ENCODE data around the gene BCLAF1. TPM values are rescaled to one million over a fixed set of nuclear protein-coding genes. Genes with fewer than 3 reads are reported as not detected.

The BCLAF1 gene
- total RNA-seq, 4 donors from 2014 or later = 108 to 252 (median 151) TPM

DNA sequence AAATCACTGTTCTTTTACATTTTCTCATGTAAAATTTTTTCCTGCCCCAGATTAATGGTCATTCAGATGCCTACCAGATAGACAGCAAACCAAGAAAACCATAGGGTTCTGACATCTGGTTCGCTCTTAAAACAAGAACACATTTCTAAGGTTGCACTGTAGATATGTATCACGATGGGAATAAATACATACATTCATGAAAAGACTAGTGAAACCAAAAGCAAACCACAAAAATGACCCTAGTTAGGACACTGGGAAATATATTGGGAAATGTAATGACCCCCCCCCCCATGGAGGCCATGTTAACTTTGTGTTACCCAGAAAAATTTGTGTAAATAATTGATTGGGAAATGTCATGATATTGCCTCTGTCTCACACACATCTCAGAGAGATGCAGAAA lies 77.0 kb downstream of the BCLAF1 start:
- no peak overlapping the region for H3K4me3 ChIP-seq
- no peak for TF ChIP-seq POLR2A (IDR thresholded peaks at IDR 0.05)
- no peak for TF ChIP-seq EP300 (IDR thresholded peaks at IDR 0.05)
- TF ChIP-seq, protein P1, sequence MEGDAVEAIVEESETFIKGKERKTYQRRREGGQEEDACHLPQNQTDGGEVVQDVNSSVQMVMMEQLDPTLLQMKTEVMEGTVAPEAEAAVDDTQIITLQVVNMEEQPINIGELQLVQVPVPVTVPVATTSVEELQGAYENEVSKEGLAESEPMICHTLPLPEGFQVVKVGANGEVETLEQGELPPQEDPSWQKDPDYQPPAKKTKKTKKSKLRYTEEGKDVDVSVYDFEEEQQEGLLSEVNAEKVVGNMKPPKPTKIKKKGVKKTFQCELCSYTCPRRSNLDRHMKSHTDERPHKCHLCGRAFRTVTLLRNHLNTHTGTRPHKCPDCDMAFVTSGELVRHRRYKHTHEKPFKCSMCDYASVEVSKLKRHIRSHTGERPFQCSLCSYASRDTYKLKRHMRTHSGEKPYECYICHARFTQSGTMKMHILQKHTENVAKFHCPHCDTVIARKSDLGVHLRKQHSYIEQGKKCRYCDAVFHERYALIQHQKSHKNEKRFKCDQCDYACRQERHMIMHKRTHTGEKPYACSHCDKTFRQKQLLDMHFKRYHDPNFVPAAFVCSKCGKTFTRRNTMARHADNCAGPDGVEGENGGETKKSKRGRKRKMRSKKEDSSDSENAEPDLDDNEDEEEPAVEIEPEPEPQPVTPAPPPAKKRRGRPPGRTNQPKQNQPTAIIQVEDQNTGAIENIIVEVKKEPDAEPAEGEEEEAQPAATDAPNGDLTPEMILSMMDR (IDR thresholded peaks at IDR 0.05) = no peak
- no peaks in the 10 kb centered on the region for H3K9me3 ChIP-seq
- H3K4me1 ChIP-seq = no peaks in the 10 kb centered on the region
- DNase-seq (ENCODE audit: low spot score in 2 of 2) = no peak
- 73 to 81% methylated on average over 2 of the region's 2 CpGs for WGBS, 2 donors
- no peaks in the 10 kb centered on the region for H3K27me3 ChIP-seq
- no peaks in the 10 kb centered on the region for H3K36me3 ChIP-seq
- H3K27ac ChIP-seq = no peak overlapping the region

DNA sequence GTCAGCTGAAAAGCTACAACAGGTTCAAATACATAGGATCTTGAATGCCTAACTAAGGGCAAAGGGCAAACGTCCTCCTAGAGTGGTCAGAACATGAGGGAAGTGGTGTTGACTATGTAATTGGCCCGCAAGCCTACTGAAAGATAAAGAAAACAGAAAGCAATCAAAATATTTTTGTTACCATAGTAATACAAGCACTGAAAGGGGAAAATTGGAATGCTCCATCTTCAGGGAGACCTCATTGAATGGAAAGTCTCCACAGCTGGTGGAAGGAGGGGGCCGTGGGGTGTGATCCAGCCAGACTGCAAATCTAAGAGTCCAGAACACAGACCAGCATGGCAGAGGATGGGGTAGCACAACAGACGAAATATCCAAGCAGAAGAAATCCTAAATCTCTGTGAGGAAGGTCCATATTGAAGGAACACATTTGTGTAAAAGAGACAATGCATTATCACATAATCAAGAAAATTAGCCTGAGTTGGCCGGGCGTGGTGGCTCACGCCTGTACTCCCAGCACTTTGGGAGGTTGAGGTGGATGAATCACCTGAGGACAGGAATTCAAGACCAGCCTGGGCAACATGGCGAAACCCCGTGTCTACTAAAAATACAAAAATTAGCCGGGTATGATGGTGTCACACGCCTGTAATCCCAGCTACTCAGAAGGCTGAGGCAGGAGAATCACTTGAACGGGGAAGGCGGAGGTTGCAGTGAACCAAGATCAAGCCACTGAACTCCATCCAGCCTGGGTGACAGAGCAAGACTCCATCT lies 79.1 kb downstream of the BCLAF1 start:
- H3K4me1 ChIP-seq = no peaks in the 10 kb centered on the region
- 84 to 86% methylated on average over 13 of the region's 13 CpGs for WGBS, 2 donors
- H3K36me3 ChIP-seq = no peaks in the 10 kb centered on the region
- no peaks in the 10 kb centered on the region for H3K27me3 ChIP-seq
- no peaks in the 10 kb centered on the region for H3K9me3 ChIP-seq
- no peak for DNase-seq (ENCODE audit: low spot score in 2 of 2)
- H3K27ac ChIP-seq = no peak overlapping the region
- no peak overlapping the region for H3K4me3 ChIP-seq
- no peak for TF ChIP-seq POLR2A (IDR thresholded peaks at IDR 0.05)
- TF ChIP-seq, protein P1 (IDR thresholded peaks at IDR 0.05) = no peak

DNA sequence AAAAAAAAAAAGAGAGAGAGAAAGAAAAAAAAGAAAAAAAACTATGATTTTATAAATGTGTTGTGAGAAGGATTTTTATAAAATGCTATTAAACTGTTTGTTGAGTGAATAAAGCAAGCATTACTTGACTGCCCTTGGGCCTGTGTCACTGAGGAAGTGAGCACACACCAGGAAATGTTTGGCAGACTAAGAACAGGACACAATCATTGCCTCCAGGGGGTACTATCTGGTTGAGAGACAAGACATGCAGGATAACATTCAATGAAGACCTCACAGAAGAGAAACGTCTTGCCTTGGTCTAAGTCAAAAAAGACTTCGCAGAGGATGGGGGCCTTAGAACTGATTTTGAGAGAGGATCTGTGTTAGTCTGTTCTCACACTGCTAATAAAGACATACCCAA lies 80.2 kb downstream of the BCLAF1 start:
- no peak overlapping the region for H3K4me3 ChIP-seq
- no peaks in the 10 kb centered on the region for H3K27me3 ChIP-seq
- H3K4me1 ChIP-seq = no peaks in the 10 kb centered on the region
- no peak for DNase-seq (ENCODE audit: low spot score in 2 of 2)
- no peaks in the 10 kb centered on the region for H3K36me3 ChIP-seq
- H3K27ac ChIP-seq = no peak overlapping the region
- 90 to 92% methylated on average over 2 of the region's 2 CpGs for WGBS, 2 donors
- no peaks in the 10 kb centered on the region for H3K9me3 ChIP-seq
- TF ChIP-seq, protein P1 (IDR thresholded peaks at IDR 0.05) = no peak
- TF ChIP-seq EP300 (IDR thresholded peaks at IDR 0.05) = no peak
- no peak for TF ChIP-seq POLR2A (IDR thresholded peaks at IDR 0.05)

DNA sequence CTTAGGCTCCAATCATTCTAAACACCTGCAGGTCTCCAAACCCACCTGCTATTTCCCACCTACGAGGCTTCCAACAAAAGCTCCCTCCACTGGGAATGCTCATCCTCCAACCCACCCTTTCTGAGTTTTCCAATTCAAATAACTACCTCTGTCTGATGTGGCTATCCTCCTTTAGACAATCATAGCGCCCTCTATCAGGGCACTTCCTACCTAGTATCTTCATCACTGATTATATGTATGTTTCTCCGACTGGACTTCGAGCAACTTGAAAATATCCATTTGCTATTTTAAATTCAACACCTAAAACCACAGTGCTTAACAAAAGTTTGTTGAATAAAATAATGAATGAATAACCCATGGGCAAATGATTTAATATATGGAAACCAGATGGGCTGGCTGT lies 80.9 kb downstream of the BCLAF1 start:
- no peak for TF ChIP-seq POLR2A (IDR thresholded peaks at IDR 0.05)
- H3K4me1 ChIP-seq = no peaks in the 10 kb centered on the region
- DNase-seq (ENCODE audit: low spot score in 2 of 2) = no peak
- 87 to 89% methylated on average over 4 of the region's 4 CpGs for WGBS, 2 donors
- H3K27ac ChIP-seq = no peak overlapping the region
- H3K4me3 ChIP-seq = no peak overlapping the region
- no peaks in the 10 kb centered on the region for H3K27me3 ChIP-seq
- H3K9me3 ChIP-seq = no peaks in the 10 kb centered on the region
- H3K36me3 ChIP-seq = no peaks in the 10 kb centered on the region

Small RNAs within 50 kb of the gene (small RNA-seq; reads per million reads assigned to genes)
- not detected for gene AL023284.1

Other genes starting within 250 kb of the BCLAF1 start
- 1 to 10 TPM in 1 of 4 donors, under 1 TPM in 2, not detected in 1; 0.30 to 4.7 (median 0.84) TPM for gene MTFR2, start 39.5 kb downstream of the BCLAF1 start, total RNA-seq

All from tibial nerve (tissue), 4 donors.